Lower leg skin (tissue), 4 donors: ENCODE measurements around the gene MPIG6B. TPM values are rescaled to one million over a fixed set of nuclear protein-coding genes. Genes with fewer than 3 reads are reported as not detected.
A peak's percentile ranks its signal among the peaks of the same experiment; 100 is the strongest.

Experiments used
- DNase-seq, 2 donors: peaks; one replicate each; pipeline ENCODE4 v3.0.0-alpha.2; 2019; ENCODE audit warnings: low spot score in 2 of 2
- H3K4me3 ChIP-seq: fragments of 200-600 bp; sonication (generic); 2 replicates; pipeline ENCODE4 v1.5.1; 2017; ENCODE audit warnings: mild to moderate bottlenecking, low read depth; ENCODE audit not compliant: poor library complexity, severe bottlenecking
- POLR2A ChIP-seq, 2 donors: fragments of 450-650 bp; IDR thresholded peaks; one replicate each; pipeline ENCODE4 v1.6.1; 2016 to 2017; ENCODE audit warnings: antibody characterized with exemption in 2 of 2, mild to moderate bottlenecking in 1 of 2, moderate library complexity in 1 of 2
- WGBS, 2 donors: methylation state at CpG; one replicate each; pipeline ENCODE4 v1.1.5; 2018; 5-methylcytosine and 5-hydroxymethylcytosine counted together
- intact Hi-C: fragments of 100-400 bp; cut with DNase I; formaldehyde crosslinking; loops from one replicate; pipeline ENCODE4 v1.15.0; 2023; ENCODE audit warnings: low total_unique reads
- total RNA-seq, 4 donors: library from RNA; depleted of rRNA; stranded (reverse); fragments of >200 nt; gene quantifications; one replicate each; pipeline ENCODE4 v1.1.0, GENCODE V29; 2016
- TF ChIP-seq, protein P1 (sequence below), 3 donors: fragments of 450-650 bp; IDR thresholded peaks; one replicate each; pipeline ENCODE4 v1.5.1; 2016; ENCODE audit warnings: antibody characterized with exemption in 3 of 3, mild to moderate bottlenecking in 3 of 3, moderate library complexity in 2 of 3

Gene MPIG6B
- total RNA-seq, 4 donors from 2014 or later = 6.0 to 10.5 (median 7.9) TPM

DNA sequence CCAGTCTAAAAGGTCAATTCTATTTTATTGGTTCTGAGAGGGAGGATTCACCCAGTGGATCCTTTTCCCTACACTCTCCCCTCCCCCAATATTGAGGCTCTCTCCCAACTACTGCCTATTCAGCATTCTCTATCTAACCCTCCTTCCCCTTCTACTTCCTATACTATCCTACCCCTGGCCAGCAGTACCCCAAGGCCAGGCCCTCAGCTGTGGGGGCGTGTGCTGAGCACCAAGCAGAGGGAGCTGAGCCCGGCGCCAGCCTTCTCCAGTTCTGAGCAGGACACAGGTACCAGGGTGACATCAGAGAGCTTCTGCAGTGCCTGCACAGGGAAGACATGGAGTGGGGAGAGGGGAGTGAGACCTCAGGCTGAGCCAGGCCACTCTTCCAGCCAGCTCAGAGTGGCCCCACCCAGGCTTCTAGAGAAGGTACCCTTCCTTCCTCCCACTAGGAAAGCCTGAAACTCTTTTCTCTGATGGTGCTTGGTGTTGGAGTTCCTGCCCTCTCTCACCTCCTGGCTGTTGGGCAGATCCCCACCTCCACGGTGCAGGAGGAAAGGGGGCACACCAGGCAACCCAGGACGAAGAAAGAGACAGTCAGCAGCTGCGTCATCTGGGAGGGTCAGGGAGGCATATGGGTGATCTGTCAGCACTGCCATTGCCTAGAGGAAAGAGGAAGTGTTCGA is 4.0 kb downstream of the MPIG6B start:
- no peak for TF ChIP-seq POLR2A (IDR thresholded peaks at IDR 0.05)
- TF ChIP-seq, protein P1, sequence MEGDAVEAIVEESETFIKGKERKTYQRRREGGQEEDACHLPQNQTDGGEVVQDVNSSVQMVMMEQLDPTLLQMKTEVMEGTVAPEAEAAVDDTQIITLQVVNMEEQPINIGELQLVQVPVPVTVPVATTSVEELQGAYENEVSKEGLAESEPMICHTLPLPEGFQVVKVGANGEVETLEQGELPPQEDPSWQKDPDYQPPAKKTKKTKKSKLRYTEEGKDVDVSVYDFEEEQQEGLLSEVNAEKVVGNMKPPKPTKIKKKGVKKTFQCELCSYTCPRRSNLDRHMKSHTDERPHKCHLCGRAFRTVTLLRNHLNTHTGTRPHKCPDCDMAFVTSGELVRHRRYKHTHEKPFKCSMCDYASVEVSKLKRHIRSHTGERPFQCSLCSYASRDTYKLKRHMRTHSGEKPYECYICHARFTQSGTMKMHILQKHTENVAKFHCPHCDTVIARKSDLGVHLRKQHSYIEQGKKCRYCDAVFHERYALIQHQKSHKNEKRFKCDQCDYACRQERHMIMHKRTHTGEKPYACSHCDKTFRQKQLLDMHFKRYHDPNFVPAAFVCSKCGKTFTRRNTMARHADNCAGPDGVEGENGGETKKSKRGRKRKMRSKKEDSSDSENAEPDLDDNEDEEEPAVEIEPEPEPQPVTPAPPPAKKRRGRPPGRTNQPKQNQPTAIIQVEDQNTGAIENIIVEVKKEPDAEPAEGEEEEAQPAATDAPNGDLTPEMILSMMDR (IDR thresholded peaks at IDR 0.05) = no peak
- intact Hi-C loops = no loop called here
- H3K4me3 ChIP-seq = no peak overlapping the region
- WGBS, 2 donors = 62 to 64% methylated on average over 7 of the region's 7 CpGs
- no peak for DNase-seq

DNA sequence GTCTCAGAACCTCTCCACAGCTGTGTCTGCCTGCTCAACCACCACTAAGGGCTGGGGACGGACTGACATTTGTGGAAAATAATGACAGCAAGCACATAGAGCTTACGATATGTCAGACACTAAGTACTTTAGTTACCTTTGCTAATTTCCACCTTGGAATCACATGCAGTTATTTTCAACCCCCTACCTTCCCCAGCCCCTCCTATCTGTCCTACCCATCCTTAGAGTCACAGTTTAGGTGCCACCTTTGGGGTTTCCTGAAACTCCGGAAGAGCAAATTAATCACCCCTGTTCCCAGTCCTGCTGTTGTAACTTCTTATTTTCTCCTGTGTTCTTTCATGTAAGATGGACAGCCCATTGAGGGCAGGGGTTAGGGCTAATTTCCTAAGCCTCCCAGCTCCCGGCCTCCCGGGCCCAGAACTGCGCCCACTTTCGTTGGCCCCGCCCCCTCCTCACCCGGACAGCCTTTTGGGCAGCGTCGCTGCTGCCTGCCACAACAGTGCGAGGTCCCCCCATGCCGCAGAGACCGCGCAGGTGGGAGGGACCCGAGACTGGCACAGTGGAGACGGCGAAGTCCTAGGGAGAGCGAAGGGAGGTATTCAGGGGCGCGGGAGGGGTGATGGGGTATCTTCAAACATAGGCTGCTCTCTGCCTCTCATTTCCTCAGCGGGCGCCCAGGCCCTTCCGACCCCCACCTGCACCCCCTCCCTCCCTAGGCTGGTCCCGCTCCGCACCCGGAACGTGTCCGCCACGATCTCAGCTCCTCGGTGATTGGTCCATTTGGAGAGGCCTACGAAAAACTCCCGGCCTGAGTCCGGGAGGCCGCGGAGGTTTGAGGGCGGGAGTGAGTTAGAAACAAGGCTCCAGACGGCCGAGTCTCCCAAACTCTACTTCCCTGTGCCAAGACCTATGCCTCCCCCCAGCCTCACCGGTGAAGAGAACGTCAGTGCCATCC is 4.8 kb downstream of the MPIG6B start:
- WGBS, 2 donors = 70 to 72% methylated on average over 41 of the region's 41 CpGs
- DNase-seq = no peak
- intact Hi-C loops = no loop called here
- no peak overlapping the region for H3K4me3 ChIP-seq
- TF ChIP-seq, protein P1 (IDR thresholded peaks at IDR 0.05) = no peak
- no peak for TF ChIP-seq POLR2A (IDR thresholded peaks at IDR 0.05)

DNA sequence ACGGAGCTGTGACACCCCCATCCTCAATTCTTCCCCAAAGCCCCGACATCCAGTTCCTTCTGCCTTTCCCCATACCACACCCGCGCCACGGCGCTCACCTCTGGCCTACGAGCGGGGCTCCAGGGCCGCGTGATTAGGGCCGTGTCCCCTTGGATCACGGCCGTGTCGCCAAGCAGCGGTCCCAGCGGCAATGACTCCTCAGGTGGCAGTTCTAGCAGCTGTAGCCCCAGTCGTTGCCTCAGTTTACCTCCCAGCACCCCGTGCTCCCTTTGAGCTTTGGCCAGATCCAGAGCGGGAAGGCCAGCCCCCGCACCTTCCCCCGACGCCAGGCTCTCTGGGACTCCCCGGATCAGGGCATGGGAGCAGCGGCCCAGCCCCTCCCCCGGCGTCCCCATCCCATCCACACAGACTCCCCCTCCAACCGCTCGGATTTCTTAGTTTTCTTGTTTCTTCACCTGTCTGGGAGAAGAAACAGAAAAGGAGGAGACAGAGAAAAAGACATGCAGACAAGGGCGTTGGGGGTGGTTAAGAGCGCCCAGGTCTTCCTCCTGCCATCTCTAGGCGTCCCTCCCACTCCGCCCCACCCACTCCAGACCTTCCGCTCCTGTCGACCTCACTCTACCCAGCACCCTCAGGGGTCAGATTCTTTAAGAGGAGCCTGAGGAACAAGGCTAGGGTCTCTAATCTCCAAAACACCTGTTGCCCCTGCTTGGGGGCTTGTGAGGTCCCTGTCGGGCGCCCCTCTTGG is 5.8 kb downstream of the MPIG6B start, which contains the start of gene DDAH2:
DDAH2 (minus strand) TSS at position 533 of the 748 bp plus-strand sequence; CDS start at position 395, 138 bp downstream.
- TF ChIP-seq, protein P1 (IDR thresholded peaks at IDR 0.05) = no peak
- no peak for TF ChIP-seq POLR2A (IDR thresholded peaks at IDR 0.05)
- intact Hi-C loops = no loop called here
- peak; percentile 82 to 91 for DNase-seq
- H3K4me3 ChIP-seq = peak within 1 kb of the TSS; percentile 93
- WGBS, 2 donors = 11 to 19% methylated on average over 36 of the region's 36 CpGs

DNA sequence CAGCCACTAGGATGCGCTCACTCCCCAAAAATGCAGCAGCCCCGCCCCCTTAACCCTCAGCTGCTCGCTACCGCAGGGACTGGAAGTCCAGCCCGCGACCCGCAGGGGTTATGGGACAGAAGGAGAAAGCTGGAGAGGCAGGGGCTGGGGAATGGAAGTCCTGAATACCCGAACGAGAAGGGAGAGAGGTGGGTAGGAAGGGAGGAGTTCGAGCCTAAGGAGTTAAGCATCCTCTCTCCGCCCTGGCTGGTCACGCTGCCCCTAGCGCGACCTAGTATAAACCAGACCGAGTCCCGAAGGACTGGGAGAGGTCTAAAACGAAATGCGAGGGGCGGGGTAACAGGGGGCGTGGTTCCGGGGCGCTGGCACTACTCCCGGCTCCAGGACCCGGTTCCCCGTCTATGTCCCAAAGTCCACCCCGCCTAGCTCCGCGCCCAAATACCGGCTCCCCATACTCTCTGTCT is 6.4 kb downstream of the MPIG6B start:
- H3K4me3 ChIP-seq = peak overlapping the region; percentile 93
- TF ChIP-seq, protein P1 (IDR thresholded peaks at IDR 0.05) = peak in 1 of 3 donors; percentile 57
- no peak for TF ChIP-seq POLR2A (IDR thresholded peaks at IDR 0.05)

DNA sequence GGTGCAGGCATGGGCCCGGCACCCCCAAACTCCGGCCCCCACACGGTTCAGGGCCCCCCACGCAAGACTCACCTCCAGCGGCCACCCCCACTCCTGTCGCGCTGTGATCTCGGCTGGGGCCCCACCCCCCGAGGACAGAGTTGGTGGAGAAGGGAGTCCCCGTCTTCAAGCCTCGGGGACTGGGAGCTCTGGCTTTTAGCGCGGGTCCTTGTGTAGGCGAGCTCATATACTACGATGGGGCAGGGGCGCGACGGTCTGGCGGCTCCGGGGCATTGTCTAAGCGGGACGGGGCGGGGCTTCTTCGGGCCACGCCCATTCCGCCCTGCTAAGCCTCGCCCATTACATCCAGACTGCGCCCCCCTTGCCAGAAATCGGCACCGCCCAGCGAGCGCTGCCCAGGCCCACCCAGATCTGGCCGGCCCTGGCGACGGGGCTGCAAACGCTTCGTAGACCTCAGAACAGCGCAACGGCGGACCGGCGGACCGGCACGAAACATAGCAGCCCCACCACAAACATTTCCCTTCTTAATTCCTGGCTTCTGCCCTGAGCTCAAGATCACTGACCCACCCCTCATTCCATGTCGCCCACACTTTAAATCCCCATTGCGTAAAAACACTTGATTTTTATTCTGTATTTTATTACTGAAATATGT is 6.9 kb downstream of the MPIG6B start:
- TF ChIP-seq POLR2A (IDR thresholded peaks at IDR 0.05) = no peak
- TF ChIP-seq, protein P1 (IDR thresholded peaks at IDR 0.05) = no peak
- 3 to 13% methylated on average over 15 to 33 of the region's 46 CpGs for WGBS, 2 donors
- DNase-seq = peak; percentile 84 to 98
- intact Hi-C loops = no loop called here
- H3K4me3 ChIP-seq = peak overlapping the region; percentile 93

More for the DNA sequence above, 6.4 kb downstream of the MPIG6B start:
- intact Hi-C loops = no loop called here
- DNase-seq = peak; percentile 92 to 99
- whole genome bisulfite sequencing, 2 donors = 0% methylated on average over 22 to 29 of the region's 29 CpGs
